Activated CD8-positive, alpha-beta memory T cell treated with anti-CD3 and anti-CD28 coated beads, Interleukin-2, amount 50 U/mL, for 1 hour (primary cell): ENCODE measurements around the gene SAPCD2.

Source experiments
- DNase-seq: peaks from one replicate; pipeline ENCODE4 v3.0.0-alpha.2; 2020; ENCODE audit errors: extremely low read depth

SAPCD2 gene

GRCh38 chr9:137017791-137018497 lies 52.4 kb downstream of the SAPCD2 start:
- no peak for DNase-seq

GRCh38 chr9:137017071-137017470 lies 53.3 kb downstream of the SAPCD2 start:
- no peak for DNase-seq

DNA sequence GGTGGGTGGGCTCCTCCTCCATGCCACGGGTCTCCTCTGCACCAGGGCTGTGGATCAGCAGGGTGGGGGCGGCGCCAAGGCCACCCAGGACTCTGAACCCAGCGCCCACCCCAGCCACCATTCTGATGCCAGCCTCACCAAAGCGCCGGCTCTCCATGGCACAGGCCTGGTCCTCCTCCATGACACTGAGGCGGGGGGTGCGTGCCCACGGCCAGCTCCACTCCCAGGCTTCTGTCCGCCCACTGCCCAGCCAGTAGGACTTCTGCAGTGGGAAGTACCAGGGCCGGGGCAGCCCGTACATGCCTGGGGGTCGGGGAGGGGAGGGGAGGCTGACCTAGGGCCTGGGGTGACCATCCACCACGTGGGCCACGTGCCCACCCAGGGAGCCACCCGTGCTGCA lies 53.9 kb downstream of the SAPCD2 start:
- no peak for DNase-seq

- no peak for DNase-seq
Measured at GRCh38 chr9:137015976-137016375, 54.4 kb downstream of the SAPCD2 start.

DNA sequence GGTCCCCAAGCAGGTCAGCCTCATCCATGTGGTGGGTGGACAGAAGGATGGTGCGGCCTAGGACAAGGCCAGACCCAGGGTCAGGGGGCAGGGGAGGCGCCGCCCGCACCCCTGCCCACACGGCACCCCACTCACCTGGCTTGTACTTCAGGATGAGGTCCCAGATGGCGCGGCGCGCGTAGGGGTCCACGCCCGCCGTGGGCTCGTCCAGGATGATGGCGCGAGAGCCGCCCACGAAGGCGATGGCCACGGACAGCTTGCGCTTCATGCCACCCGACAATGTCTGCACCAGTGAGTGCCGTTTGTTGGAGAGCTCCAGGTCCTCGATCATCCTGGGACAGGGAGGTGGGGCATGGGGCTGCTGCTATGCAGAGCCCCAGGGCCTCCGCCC lies 54.8 kb downstream of the SAPCD2 start:
- DNase-seq: no peak

DNA sequence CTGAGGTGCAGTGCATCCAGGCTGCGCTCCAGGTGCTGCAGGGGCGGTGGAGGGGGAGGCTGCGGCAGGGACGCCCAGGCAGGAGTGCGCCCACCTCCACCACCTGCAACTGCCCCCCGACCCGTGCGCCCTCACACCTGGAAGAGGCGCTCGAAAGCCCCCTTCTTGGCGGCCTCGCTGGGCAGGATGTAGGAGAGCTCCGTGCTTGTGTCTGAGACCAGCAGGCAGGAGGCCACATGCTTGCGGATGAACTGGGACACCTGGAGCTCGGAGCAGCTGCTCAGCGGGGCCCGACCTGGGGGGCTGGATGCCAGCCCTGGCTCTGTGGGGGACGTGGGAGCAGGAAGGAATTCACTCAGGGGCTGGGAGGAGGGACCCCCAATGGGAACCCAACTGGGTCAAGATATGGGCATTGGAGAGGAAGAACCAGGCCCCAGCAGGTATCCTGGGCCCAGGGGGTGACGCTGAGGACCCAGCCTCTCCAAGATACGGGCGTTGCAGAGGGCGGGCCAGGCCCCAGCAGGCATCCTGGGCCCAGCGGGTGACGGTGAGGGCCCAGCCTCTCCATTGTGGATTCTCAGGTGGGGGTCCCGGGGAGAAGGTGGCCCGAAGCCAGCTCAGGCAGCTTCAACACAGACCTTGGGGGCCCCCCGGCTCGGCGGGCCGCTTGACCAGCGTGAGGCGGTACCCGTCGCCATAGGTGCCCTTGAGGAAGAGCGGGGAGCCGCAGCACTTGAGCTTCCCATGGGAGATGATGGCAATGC lies 55.4 kb downstream of the SAPCD2 start:
- no peak for DNase-seq

- no peak for DNase-seq
Measured at GRCh38 chr9:137014166-137014565, 56.2 kb downstream of the SAPCD2 start.

DNA sequence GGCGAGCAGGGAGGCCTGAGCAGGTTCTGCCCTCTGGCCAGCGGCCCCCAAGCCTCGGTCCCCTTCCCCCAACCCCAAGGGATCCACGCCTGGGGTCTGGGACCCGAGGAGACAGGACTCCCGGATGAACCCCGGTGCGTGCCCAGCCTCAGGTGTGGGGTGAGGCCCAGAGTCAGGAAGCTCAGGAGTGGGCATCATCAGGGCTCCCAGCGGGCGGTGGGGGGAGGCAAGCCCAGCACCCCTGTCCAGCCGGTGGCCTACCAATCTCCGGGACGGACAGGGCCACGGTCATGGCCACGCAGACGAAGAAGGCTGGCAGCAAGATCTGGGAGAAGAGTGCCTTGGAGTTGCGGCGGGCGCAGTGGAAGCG lies 56.8 kb downstream of the SAPCD2 start:
- no peak for DNase-seq

- DNase-seq: no peak
Measured at GRCh38 chr9:137012694-137013570, 57.4 kb downstream of the SAPCD2 start.
